Fibroblast of skin of back (primary cell): ENCODE measurements around the gene PCSK1. TPM values are rescaled to one million over a fixed set of nuclear protein-coding genes. Genes with fewer than 3 reads are reported as not detected.

Experiments used
- DNase-seq: peaks from one replicate; pipeline ENCODE4 v3.0.0-alpha.2; 2013
- polyA plus RNA-seq, 2 experiments: library from polyadenylated mRNA; unstranded; fragments of 120-200 nt; gene quantifications; one replicate each; pipeline ENCODE4 v1.2.1, GENCODE V29; 2013; ENCODE audit not compliant: insufficient read length in 2 of 2

Gene PCSK1
- not detected for polyA plus RNA-seq (2013, experiment 1 of 2; ENCODE audit: insufficient read length)
- not detected for polyA plus RNA-seq (2013, experiment 2 of 2; ENCODE audit: insufficient read length)

DNA sequence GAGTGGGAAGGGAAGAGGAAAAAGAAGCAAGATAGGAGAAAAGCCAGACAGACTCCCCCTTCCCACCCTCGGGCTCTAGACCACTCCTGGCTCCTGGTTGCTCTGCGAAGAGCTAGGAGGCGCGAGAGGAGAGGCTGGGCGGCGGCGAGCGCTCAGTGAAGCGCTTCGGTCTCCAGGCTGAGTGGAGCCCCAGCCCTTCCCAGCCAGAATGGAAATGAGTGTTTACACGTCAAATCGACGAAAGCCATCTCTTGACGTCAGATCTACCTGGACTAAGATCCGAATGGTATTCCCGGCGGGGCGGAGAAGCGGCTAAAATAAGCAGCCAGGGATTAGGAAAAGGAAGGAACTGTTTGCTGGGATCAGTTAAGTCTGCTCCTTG, at the start of gene PCSK1:
PCSK1 (minus strand) TSS at position 183 of the 382 bp plus-strand sequence. CDS start 206 bp downstream, outside the sequence.
- no peak for DNase-seq

DNA sequence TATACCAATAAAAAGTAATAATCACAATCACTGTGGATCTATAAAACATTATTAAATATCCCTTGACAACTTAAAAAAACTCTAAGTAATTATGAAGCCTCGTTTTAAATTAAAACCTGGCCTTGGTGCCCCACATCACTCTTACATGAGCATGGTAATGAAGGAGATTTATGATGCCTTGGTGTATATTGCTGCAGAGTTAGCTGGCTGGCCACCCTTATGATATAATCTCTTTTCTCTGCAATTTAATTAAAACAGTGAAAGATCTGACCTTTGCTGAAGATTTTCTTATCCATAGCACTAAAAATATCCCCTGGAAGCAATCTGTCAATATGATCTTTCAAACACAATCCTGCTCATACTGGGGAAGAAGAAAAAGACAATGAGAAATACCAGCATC, 48.8 kb upstream of the PCSK1 start:
- no peak for DNase-seq

DNA sequence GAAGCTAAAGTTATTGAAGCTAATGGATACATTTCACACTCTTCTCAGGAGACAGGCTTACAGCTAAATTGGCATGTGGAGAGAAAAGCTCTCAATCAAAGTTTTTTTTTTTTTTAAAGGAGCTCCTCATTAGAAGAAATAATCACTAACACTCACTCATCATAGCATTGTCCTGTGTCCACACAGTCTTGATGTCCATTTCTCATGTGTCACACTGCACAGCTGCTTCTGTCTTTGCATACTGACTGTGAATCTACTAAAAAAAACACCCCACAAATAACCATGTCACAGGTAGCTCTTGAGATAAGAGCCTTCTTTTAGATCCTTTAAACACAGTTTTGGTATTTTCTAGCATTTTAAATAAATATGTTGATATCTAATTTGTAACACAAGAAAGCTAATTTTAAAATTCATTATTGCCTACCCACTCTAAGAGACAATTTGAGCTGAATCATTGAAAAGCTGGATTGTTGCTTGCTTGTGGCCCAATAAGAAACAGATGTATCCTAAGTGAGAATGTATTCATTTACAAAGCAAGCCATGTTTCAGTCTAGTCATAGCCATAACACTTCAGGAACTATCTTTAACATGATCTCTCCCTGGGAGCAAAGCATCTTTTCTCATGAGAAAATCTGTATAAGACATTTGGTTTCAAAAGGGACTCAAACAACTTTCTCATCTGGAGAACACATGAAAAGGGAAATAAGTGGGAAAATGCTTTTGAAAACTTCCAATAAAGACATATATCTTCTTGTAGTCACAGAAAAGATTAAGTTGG, 48.1 kb upstream of the PCSK1 start:
- DNase-seq = no peak

DNA sequence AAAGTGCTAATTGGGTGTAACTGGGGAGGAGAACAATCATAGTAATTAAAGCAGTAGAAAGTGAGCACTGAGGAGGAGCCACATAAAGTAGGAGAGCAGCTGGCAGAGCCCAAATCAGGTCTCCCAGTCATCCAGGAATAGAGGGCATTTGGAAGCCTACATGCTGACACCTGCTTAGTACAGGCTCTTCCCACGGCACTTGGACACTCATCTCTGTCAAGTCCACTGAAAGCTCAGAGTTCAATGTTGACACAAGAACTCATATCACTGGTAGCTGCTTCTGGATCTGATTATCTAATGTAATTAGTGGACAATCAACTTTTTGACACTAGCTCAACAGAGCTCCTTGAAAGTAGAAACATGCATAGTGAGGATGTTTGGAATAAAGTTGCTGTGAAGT, 45.9 kb upstream of the PCSK1 start:
- DNase-seq = no peak

DNA sequence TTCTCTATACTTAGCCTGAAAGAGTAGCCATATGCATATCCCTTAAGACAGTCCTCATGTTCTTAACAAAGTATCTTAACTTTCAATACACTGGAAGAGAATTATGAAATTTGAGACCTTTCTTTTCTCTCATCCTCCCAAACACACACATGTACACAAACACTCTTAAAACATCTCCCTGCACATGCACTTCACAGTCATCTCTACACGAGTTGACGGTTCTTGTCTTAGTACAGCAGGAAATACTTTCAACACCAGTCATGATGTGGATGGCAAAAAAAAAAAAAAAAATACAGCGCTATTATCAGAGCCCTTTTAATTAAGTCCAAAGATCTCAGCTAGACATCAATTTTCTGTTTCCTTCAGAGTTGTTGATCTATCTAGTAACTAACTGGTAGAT, 43.6 kb upstream of the PCSK1 start:
- peak; percentile 50 for DNase-seq

DNA sequence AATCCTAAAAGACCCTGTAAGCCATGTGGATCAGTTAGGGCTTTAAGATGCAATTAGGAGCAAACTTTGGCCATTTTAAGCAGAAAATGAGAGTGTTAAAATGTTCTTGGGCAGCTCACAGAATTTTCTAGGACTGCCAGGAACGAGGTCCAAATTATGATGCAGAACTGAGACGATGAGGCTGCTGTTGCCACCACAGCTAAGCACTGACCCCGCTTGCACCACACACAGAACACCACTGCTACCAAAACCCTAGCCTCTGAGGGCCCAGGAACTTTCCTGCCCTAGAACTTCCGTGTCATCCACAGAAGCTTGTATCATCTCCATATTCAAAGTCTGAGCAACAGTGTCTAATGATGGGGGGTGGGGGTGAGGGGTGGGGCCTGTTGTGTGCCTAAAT, 41.0 kb upstream of the PCSK1 start:
- DNase-seq = no peak

DNA sequence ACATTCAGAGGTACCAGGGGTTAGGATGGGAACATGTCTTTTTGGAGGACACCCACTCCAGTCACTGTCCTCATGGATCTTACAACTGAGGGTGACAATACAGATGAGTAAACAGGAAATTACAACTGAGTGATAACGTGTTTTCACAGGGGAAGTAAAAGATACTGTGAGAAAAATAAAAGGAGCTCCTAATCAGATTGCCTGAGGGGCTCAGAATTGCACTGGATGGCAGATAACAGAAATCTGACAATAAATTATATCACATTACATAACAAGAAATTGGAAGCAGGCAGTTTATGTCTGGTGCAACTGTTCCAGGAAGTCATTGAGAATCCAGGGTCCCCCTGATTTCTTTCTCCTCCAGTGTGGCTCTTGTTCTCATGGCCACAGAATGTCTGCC, 40.1 kb upstream of the PCSK1 start:
- DNase-seq = no peak

DNA sequence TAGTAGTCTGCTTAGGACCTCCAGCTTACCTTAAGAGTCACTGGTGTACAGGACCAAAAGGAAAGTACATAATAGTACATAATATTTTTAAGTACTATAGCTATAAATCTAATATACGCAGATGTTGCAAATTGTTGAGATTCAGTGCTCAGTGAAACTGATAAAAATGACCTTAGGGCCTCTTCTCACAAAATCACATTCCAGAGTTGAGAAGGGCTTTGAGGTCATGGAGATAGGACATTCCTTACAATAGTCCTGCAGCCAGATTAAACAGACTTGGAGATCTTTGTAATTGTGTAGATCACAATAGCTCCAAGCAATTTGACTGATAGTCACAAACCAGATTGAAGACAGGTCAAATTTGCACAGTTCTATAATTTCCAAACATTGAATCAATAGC, 37.7 kb upstream of the PCSK1 start:
- no peak for DNase-seq

DNA sequence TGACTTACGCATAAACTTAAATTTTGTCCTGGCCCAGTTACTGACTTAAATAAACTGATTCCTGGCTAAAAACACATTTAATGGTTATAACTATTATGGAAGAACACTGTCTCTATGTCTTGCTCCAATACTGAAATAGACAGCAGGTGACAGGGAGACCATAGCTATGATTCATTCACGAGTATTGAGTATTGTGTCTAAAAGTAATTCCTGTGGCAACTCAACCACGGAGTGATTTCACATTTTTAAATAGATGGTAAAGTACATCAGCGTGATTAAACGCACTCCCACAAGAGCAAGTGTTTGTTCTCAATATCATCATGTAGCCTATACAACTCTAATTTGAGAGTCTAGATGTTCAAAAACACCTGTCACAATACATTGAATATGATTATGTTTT, 35.9 kb upstream of the PCSK1 start:
- no peak for DNase-seq

DNA sequence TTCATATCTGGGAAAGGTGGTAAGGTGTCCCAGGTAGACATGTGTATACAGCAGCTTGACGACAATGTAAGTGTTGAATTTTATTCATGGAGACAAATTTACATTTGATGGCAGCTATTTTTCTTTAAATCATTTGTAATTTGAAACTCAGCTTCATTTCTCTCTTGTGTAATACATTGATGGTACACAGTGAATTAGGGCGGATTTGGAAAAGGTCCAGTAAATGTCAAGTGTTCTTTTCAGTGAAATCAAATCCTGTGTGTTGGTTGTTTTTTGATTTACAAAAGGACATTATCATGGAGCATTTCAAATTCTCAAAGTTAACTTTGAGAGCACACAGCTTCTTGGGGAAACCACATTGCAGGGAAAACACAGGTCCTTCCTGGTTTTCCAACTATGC, 30.0 kb upstream of the PCSK1 start:
- DNase-seq = no peak

DNA sequence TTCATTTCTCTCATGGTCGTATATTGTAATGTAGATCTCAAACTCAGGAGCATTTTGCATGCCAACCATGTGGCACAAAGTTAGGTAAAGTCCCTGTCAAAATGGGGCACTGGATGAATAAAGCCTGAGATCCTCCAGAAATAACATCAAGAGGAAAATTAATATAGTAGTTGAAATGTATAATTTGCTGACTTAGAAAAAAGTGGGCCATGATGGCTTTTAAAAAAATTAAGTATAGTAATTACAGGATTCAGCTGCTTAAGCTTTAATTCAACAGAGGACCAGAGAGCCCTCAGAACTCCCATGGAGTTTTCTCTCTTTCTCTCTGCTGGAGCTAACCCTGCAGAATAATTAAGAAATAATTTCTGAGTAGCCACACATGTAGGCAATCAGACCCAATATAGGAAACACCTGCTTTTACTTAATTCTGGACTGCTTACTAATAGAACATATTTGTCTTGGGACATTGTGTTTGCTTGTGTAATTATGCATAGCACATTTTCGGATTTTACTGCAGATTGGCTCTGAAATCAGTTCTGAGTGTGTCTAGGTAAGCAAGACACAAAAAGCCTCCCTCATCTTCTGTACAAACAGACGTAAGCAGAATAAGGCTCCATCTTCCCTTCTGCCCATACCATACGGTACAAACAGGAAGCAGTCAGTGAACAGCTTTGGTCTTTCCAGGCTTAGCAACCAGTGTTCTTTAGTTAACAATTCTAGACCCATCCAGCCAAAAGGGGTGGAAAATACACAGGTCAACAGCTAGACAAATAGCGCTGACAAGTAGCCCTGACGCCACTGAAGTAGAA, 26.5 kb upstream of the PCSK1 start:
- no peak for DNase-seq

DNA sequence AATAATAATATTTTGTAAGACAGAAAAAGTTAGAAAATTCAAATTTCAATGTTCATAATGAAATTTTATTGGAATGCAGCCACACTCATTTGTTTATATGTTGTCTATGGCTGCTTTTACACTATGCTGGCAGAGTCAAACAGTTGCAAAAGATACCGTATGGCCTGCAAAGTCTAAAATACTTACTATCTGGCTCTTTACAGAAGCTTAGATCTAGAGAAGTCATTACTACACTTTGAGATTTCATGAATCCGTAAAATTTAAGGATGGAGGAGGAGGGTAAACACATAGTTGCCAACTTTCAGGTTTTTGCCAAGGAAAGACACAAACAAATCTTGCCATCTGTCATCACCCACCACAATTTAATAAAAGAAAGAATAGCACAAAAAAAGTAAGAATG, 25.1 kb upstream of the PCSK1 start:
- DNase-seq = no peak

DNA sequence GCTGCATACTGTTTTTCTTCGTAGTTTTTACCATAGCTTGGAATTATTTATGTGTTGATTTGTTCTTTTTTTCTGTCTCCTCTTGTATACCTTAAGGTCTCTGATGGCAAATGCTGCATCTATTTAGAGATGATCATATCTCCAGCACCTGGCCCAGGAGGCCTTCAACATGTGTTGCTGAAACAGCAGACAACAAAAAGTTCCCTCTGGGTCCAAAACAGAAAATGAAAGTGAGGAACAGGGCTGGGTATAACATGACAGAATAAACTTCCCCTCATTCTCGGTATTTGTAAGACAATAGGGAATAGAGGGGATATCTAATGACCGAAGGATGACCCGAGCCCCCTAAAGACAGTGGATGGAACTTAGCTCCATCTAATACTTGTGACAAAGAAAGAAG, 22.7 kb upstream of the PCSK1 start:
- DNase-seq = no peak

DNA sequence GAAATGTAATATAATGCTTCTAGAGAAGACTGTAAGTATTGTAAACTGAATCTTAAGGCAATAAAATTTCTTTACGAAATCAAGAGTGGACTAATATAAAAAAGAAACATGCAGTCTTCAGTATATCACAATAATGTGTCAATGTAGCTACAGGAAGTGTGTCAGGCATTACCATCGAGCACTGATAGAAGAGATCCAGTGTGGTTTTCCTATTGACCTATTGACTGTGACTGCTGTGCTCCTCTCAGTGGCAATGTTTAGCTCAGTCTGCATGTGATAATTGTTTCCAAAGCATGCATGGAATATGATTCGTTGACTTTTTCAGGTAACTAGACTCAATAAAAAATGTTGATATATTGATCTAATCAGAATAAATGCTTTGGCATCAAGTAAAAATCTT, 20.3 kb upstream of the PCSK1 start:
- no peak for DNase-seq

DNA sequence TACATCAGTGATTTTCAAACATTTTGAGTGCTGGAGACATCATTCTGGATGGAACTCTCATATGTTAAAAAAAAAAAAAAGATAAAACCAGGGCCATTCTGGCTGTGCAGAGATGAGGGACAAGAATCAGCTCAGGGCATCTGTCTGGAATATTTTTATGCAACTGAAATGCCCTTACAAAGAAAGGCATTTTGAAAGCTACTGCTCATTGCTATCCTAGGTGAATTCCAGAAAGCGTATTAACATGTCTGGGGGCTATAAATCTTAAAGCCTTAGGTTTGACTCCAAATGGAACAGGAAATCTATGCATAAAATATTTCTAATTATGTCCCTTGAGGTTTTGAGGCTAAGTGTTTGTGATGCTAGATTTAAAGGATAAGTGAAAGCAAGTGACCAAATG, 14.9 kb upstream of the PCSK1 start:
- no peak for DNase-seq

DNA sequence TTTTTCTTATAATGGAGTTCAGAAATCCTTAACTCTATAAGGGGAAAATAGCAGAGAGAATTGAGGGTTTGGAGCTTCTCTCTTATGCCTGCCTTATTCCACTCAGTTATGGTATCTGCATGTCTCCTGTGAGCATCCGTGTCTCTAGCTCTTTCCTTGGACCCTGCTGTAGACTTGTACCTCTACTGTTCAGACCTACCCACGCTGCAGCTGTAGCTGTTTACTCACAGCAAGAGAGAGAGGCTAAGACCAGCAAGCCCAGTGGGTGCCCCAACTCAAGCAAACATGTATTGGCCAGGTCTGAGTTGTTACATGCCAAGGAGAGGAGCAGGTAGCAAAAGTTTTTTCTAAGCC, 7.1 kb upstream of the PCSK1 start:
- DNase-seq = no peak

DNA sequence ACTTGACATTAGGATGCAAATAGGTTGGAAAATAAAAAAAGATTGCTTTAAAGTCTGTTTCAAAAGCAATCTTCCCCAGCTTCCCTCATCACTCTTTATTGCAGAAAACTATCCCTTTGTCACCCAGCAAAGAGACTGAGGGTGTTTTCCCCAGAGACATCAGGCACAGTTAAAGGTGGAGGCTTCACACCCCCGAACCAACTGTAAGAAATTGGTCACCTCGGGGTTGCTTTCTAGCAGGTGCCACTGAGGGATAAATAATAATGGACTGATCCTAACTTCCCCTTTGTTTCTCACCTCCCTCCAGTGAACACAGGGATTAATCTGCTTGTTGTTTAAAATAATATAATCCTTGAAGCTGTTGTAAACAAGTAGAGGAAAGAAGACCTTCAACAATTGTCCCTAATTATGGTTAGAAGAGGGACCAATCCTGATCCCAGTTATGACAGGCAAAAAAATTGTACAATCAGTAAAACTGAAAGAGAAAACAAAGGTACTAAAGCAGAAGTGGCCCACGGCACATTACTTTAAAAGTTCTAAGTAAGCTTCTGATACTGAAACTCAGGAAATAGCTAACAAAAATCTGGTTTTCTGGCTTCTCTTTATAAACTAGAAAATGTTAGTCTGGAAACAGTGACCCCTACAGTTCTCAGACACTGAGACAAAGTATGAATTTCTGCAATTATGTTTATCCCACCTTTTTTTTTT, 6.6 kb upstream of the PCSK1 start:
- no peak for DNase-seq

DNA sequence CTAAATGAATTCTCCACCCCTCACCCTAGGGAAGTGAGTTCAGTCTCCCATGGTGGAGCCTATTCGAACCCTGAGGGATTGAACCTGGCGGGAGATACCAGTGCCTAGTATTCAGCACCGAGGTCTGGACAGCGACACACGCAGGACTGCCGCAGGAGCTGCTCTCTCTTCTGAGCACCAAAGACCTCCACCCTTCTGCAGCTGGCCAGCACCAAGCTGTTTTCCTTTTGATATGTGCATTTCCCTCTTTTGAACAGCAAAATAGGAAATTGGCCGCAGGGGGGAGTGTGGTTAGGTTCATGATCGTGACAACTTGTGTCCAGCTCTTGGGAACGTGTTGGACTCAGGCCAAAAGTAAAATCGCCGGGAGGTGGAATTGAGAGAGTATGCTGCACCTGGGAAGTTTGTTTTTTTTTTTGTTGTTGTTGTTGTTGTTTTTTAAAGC, 1.2 kb upstream of the PCSK1 start:
- DNase-seq = peak; percentile 76

DNA sequence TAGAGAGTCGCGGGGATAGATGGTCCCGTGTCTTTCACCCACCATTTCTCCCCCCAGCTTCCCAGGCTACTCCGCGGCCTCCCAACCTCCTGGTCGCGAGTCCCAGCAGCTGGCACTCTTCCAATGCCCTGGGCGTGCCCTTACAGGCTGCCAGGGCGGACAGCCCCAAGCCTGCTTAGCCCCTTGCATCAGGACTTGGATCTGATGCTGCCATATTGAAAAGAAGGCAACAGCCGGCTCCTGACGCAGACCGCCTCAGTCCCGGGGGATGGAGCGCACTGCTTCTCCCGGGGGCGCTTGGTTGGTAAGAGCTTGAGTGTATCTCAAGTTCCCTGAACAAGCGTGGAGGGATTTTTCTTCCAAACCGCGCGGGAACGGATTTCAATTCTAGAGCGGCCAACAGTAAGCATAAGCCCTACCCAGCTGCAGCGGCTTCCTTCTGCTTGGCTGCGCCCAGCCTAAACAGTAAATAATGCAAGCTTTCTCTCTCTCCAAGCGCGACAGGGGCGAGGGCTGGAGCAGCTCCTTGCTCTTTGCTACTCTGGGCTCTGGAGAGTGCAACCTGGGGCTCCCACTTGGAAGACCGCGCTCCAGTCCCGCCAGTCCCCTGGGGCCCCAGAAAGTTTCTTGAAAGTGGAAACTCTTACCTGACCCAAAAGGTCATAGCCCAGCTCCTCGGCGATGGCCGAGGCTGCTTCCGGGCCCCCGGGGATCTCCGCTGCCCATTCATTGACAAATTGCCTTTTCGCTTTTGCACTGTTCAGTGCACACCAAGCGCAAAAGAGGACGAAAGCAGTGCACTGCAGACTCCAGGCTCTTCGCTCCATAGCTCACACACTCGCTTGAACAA, 607 bp downstream of the PCSK1 start:
- DNase-seq = no peak

DNA sequence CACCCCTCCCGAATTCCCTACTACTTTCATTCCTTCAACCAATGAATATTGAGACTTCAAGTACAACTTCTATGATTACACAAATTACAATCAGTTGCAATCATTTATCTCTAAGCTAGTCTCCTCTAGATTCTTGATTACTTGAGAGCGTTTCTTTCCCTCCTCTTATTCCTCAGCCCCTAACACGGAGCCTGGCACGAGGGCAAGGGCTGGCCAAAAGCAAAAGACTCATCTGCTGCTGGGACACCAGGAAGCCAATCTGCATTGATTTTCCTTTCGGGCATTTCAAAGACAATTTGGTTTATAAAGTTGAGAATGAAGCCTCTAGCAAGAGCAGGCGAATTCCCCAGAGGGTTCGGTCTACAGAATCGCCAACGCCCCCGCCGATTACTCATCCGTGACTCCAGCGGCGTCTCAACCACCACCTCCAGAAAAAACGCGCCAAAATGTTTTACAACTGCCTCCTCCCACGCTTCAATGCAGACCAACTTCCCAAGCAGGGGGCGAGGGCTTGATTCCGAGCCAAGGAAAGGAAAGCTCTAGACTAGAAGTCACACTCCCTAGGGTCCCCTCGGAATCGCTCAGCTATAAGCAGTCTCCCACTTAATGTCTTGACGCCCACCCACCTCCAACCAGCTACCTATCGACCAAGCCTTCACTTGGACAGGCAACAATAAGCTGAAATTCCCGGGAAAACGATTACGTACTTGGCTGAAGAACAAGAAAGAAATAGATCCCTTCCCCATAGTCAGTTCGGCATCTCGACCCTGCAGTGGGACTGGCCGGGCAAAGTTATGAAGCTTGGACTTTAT, 1.5 kb downstream of the PCSK1 start:
- peak; percentile 69 for DNase-seq

DNA sequence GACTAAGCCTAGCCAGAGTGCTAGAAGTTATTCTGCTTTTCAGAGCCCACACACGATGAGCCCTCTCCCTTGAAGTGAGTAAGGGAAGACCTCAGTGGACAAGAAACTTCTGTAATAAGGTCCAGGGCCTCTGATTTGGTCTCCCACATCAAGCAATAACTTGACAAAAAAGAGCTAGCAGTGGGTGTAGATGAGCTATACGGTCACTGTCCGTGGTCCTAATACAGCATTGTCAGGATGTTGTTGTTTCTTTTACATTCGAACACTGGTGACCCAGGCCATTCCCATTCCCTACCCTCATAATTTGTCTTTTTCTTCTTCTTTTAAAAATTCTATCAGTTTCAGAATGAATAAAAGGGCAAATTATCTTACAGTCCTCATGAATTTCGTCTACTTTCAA, 5.2 kb downstream of the PCSK1 start:
- DNase-seq = peak; percentile 43

DNA sequence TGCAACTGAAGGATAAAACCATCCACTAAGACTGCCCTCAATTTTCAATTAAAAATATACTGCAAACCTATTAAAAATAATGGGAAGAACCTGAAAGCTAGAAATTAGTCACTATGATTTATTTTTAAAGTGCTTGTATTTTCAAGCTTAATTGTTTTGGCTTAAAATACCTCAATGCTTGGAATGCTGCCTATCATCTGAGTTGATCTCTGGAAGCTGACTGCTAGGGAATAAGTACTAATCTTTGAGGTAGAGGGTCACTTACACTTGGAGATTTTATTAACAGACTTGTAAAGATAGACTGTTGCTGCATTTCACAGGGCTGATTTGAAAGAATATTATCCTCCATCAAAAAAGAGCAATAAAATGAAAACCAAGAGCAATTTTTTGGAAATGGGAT, 6.2 kb downstream of the PCSK1 start:
- DNase-seq = no peak
